ENCODE results near the gene GLS2.

The GLS2 gene

DNA sequence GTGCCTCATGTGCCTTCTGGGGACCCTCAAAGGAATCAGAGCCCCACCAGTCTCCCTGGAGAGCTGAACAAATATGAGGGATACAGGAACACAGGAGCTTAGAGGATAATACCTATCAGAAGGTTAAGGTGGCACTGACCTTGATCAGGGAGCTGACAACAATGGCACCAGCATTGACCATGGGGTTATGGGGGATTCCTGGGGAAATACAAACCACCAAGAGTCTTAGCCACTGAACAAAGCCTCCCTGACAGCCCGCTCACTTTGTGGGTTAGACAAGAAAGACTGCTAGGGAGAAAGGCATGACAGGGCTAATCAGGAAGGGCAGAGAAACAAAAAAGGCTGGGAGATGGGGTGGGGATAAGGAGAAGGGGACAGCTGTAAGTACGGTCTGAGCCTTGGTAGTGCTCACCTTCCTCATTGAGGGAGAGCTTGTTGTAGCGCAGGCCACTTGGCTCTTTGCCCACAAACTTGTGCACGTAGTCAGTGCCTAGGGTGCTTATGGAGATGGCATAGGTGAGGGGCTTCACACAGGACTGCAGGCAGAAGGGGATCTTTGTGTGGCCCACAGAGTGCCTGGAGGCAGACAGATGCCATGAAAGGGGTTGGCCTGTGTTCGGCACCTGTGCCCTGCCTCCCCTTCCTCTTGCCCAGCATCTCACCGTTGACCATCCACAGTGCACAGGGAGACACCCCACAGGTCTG, 10.3 kb downstream of the GLS2 start:
- no peak for TF ChIP-seq JUND (IDR thresholded peaks at IDR 0.05; ENCODE audit: low read depth)
- DNase-seq (ENCODE audit: low read depth in 1 of 2, low spot score in 1 of 2) = no peak
- in situ Hi-C loops (cut with HindIII; ENCODE audit: low pct_unique_long_range_greater_than_20kb, low sequenced_read_pairs) = no loop called here

DNA sequence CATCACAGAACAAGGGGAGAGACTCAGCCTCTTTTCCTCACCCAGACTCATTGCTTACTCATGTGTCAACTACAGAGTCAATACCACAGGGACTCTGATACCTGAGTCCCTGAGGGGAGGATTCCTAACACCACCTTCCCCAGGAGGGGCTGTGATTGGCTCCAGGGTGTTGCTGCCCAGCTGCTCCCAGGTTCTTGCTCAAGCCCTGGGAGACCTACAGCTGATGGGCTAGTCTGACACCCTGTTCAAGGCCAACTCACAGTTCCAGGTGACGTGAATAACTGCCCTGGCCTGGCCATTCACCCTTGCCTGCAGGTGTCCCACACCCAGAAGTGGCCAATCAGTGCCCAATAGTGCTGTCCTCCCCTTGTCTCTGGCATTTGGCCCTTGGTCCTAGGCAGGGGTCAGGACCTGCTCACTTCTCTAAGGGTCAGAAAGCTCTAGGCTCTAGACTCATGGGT, 11.0 kb downstream of the GLS2 start:
- DNase-seq (ENCODE audit: low read depth in 1 of 2, low spot score in 1 of 2) = no peak
- TF ChIP-seq JUND (IDR thresholded peaks at IDR 0.05; ENCODE audit: low read depth) = no peak
- in situ Hi-C loops (cut with HindIII; ENCODE audit: low pct_unique_long_range_greater_than_20kb, low sequenced_read_pairs) = no loop called here

GRCh38 chr12:56476143-56476542, 11.8 kb downstream of the GLS2 start:
- in situ Hi-C loops (cut with HindIII; ENCODE audit: low pct_unique_long_range_greater_than_20kb, low sequenced_read_pairs) = no loop called here
- no peak for DNase-seq (ENCODE audit: low read depth in 1 of 2, low spot score in 1 of 2)
- no peak for TF ChIP-seq JUND (IDR thresholded peaks at IDR 0.05; ENCODE audit: low read depth)

GRCh38 chr12:56474389-56474788, 13.6 kb downstream of the GLS2 start:
- no peak for TF ChIP-seq JUND (IDR thresholded peaks at IDR 0.05; ENCODE audit: low read depth)
- in situ Hi-C loops (cut with HindIII; ENCODE audit: low pct_unique_long_range_greater_than_20kb, low sequenced_read_pairs) = no loop called here
- no peak for DNase-seq (ENCODE audit: low read depth in 1 of 2, low spot score in 1 of 2)

DNA sequence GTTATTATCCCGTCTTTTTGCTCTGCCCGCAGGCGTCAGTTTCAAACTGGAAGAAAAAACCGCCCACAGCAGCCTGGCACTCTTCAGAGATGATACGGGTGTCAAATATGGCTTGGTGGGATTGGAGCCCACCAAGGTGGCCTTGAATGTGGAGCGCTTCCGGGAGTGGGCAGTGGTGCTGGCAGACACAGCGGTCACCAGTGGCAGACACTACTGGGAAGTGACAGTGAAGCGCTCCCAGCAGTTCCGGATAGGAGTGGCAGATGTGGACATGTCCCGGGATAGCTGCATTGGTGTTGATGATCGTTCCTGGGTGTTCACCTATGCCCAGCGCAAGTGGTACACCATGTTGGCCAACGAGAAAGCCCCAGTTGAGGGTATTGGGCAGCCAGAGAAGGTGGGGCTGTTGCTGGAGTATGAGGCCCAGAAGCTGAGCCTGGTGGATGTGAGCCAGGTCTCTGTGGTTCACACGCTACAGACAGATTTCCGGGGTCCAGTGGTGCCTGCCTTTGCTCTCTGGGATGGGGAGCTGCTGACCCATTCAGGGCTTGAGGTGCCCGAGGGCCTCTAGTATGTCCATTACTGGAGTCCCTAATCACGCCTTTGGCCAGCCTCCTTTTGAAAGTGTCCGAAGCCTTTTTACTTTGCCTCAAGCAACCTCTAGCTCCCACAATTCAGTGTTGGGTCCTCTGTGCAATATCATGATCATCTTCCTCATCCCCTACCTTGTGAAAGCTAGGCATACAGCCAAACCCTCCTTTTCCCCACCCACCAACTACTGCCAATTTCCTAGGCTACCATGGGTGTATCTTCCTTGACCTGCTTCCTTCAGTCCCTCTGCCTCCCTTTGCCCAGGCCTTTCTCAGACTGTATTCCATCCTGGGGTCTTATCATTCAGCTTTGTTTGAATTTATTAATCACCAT, 18.7 kb downstream of the GLS2 start:
- in situ Hi-C loops (cut with HindIII; ENCODE audit: low pct_unique_long_range_greater_than_20kb, low sequenced_read_pairs) = no loop called here
- no peak for TF ChIP-seq JUND (IDR thresholded peaks at IDR 0.05; ENCODE audit: low read depth)
- no peak for DNase-seq (ENCODE audit: low read depth in 1 of 2, low spot score in 1 of 2)

DNA sequence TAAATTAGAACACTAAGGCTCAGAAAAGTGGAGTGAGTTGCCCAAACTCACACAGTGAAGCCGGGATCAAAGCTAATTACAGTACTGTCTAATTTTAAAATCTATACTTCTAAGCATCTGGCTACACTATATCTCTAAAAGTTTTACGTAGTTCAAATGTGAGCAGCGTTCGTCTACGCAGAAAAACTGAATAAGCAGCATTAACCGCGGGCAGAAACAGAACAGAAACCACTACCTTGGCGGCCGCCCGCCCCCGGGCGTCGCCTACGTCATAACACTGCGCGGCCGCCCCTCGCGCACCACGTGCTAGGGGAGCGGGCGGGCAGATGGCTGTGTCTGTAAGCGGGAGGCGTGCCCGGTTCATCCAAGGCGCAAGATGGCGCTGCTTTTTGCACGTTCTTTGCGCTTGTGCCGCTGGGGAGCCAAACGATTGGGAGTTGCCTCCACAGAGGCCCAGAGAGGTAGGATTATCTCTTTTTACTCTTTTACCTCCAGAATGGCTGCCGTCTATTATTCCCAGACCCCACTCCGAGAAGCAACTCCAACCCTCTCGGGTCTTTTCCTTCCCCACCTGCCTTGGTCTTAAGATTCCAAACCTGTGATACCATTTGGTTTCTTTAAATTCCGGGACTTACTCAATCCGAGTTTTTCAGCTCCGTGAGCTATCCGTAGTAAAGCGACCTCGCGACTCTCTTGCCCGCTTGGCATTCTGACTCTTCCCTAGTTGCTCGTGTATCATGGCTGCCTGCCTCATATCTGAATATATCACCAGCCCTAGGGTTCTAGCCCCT, 19.6 kb downstream of the GLS2 start, which contains the start of gene SPRYD4:
SPRYD4 (plus strand) TSS at position 363 of the 791 bp plus-strand sequence; CDS start at position 377, 14 bp downstream.
- peak; percentile 75 to 96 for DNase-seq (ENCODE audit: low read depth in 1 of 2, low spot score in 1 of 2)
- in situ Hi-C loops (cut with HindIII; ENCODE audit: low pct_unique_long_range_greater_than_20kb, low sequenced_read_pairs) = no loop called here
- no peak for TF ChIP-seq JUND (IDR thresholded peaks at IDR 0.05; ENCODE audit: low read depth)

DNA sequence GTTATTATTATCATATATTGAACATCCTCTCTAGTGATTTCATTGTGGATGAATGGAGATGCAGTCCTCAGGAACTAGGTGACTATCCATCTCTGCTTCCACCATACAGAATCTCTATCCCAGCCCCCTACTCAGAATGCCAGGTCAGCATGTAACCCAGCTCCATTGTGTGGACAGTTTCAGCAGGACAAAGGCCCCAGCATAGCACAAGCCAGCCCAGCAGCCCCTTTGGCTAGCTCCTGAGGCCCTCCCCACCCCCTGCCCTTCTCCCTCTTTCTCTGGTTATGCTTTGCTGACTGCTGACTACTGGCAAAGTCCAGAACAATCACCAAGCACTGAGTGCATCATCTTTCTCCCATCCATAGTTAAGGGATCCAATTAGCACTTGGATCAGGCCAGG, 25.4 kb downstream of the GLS2 start:
- no peak for TF ChIP-seq JUND (IDR thresholded peaks at IDR 0.05; ENCODE audit: low read depth)
- in situ Hi-C loops (cut with HindIII; ENCODE audit: low pct_unique_long_range_greater_than_20kb, low sequenced_read_pairs) = no loop called here
- no peak for DNase-seq (ENCODE audit: low read depth in 1 of 2, low spot score in 1 of 2)

GRCh38 chr12:56461235-56462159, 26.5 kb downstream of the GLS2 start:
- in situ Hi-C loops (cut with HindIII; ENCODE audit: low pct_unique_long_range_greater_than_20kb, low sequenced_read_pairs) = no loop called here
- no peak for DNase-seq (ENCODE audit: low read depth in 1 of 2, low spot score in 1 of 2)
- TF ChIP-seq JUND (IDR thresholded peaks at IDR 0.05; ENCODE audit: low read depth) = no peak

- in situ Hi-C loops (cut with HindIII; ENCODE audit: low pct_unique_long_range_greater_than_20kb, low sequenced_read_pairs) = no loop called here
- TF ChIP-seq JUND (IDR thresholded peaks at IDR 0.05; ENCODE audit: low read depth) = no peak
- peak in 1 of 2 experiments; percentile 27 for DNase-seq (ENCODE audit: low read depth in 1 of 2, low spot score in 1 of 2)
Observed at GRCh38 chr12:56457817-56458216, 30.1 kb downstream of the GLS2 start.

DNA sequence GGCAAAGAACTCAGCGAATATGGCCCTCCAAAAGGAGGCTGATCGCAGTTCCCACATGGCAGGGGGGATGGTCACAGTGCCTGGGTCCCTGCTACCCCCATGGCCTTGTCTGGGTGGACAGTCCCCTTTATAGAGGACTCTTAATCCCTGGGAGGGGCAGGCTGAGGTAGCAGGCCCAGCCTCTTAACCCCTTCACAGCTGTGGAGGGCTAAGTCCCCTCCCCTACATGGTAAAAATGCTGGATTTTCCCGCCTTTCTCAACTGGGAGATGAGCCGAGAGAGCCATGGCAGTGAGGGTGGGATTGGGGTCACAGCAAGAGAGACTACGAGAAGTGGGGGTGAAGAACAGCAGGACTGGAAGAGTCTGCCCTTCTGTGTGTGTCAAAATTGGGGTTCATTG, 33.4 kb downstream of the GLS2 start, which contains the start of gene MIP:
MIP (minus strand) TSS at position 101 of the 400 bp plus-strand sequence; CDS start at position 57, 44 bp downstream.
- DNase-seq (ENCODE audit: low read depth in 1 of 2, low spot score in 1 of 2) = no peak
- TF ChIP-seq JUND (IDR thresholded peaks at IDR 0.05; ENCODE audit: low read depth) = no peak
- in situ Hi-C loops (cut with HindIII; ENCODE audit: low pct_unique_long_range_greater_than_20kb, low sequenced_read_pairs) = no loop called here

- no peak for DNase-seq (ENCODE audit: low read depth in 1 of 2, low spot score in 1 of 2)
- in situ Hi-C loops (cut with HindIII; ENCODE audit: low pct_unique_long_range_greater_than_20kb, low sequenced_read_pairs) = no loop called here
- TF ChIP-seq JUND (IDR thresholded peaks at IDR 0.05; ENCODE audit: low read depth) = no peak
Observed at GRCh38 chr12:56451147-56451546, 36.8 kb downstream of the GLS2 start.

Measured in T47D (cell line).